Cortex of kidney (tissue), 1 donor: ENCODE data around the gene COPZ2.

Source experiments
- DNase-seq: peaks from one replicate; lab custom pipeline; 2025; lab: John Stamatoyannopoulos, UW

The COPZ2 gene

DNA sequence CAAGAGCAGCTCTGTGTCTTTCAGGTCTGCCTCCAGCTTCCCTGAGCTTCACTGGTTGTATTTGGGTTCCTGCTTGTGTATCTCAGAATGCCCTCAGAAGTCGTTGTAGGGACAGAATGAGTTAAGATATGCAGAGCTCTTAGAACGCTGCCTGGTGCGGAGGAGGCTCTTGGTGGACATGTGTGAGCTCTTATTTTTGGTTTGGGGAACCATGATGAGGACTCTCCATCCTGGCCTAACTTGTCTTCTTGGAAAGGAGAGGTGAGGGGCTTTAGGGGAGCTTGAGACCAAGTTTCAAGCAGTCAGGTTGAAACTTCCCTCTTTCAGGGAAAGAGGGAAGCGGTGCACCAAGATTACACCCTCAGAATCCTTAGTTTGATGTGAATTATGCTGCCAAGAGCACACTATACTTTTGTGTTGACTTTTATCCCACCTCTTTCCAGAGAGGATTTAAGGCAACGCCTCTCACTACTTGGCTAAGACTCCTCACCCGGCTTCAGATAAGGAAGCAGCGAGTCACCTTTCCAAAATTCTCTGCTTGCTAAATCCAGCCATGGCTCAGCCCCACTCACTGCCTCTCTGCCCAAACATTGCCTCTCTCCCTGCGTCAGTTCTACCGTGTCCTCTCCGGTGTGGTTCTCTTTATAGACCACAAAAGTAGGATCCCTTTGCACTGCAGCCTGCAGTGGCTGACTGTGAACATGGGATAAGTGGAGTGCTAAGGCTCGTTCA lies 53.9 kb downstream of the COPZ2 start:
- no peak for DNase-seq

DNA sequence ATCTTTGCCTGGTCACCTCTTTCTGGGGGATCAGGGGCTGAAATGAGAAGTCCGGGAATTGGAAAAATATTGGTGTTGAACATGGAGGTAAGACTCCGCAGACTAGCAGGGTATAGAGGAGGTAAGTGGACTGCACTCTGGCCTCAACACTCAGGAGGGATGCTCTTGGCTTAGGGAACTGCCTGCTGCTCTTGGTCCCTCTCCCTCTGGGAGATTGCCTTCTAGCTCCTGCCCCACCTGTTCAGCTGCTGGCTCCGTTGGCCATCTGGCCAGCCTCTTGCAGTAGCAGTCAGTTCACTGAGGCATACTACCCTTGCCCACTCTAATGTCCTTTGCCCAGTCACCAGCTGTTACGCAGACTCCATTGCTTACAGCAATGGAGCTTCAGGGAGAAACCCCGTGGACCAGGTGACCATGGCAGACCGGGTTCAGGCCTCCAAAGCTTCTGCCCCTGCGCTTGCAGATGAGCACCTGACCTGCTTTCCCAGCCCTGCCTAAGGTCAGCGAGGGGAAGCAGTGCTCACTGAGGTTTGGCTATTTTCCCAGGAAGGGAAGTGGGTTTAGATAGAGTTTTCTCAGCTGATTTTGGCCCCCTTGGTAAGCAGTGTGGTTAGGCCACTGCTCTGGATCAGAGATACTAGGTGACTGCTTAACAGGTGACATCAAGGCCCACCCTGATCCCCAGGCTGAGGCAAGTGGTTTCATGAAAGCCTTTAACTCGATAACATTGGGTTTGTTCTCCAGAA lies 54.8 kb downstream of the COPZ2 start:
- no peak for DNase-seq

DNA sequence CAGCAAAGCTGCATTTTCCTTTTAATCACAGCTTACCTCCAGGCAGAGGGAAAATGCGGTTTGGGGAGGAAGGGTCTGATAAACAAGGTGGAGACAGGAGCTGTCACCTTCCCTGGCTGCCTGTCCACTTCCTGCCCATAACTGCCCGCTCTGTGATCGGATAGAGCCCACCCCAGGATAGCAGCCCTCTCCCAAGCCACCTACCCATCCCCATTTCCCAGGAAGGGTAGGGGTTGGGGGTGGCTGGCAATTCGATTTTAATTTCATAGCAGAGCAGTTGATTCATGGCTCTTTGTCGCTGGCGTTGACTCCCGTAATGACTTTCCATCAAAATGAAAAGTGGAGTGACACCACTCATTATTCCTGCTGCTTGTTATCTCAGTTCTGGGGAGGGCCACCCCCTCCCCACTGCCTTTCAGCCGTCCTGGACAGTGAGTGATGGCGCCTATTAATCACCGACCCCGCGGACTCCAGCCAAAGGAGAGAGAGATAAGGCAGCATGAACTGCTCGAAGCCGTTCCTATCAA lies 55.4 kb downstream of the COPZ2 start:
- DNase-seq, result no peak

DNA sequence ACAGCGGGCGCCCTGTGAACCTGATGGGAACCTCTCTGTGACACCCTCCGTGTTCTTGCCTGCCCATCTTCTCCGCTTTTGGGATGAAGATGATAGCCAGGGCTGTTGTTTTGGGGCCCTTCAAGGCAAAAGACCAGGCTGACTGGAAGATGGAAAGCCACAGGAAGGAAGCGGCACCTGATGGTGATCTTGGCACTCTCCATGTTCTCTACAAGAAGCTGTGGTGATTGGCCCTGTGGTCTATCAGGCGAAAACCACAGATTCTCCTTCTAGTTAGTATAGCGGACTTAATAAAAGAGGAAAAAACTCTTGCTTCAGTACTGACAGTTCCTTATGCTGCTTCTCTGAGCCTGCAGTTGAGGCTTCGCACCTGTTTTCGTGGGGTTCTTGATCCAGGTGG lies 56.1 kb downstream of the COPZ2 start:
- DNase-seq, result no peak

DNA sequence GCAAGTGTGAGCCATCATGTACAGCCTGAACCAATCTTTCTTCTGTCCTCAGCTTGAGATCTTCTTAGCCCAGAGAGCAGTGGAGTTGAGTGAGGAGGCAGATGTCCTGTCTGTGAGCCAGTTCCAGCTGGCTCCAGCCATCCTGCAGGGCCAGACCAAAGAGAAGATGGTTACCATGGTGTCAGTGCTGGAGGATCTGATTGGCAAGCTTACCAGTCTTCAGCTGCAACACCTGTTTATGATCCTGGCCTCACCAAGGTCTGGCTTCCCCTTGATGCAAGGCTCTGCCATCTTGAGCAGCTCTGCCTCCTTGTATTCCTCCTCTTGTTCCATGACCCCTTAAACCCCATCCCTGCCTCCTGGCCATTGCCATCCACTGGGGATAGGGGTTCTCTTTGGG lies 57.1 kb downstream of the COPZ2 start:
- no peak for DNase-seq

DNA sequence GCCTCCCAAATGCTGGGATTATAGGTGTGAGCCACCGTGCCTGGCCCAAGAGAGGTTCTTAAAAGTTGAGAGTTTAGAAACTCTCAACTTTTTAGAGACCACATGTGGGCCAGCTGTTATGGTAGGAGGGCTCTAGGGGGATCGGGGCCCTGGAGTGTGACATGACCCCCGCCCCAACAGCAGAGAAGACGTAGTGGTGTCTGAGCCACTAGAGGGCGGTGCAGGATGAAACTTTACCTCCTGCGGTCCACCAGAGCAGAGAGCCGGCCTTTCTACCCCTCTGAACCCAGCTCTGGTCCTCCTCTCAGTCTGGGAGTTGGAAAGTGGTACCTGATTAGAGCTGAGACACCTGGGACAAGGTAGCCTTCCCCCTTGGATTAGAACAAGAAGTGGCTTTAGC lies 59.3 kb downstream of the COPZ2 start:
- no peak for DNase-seq
